Loucy (cell line): ENCODE measurements around the gene RNFT1.
"Not testable (repeated sequence)": the region's sequence is repeated elsewhere in the genome, so short reads cannot be mapped to it uniquely, and the experiment has no call there.

ENCODE experiments used
- EZH2phosphoT487 ChIP-seq: fragments of 200-600 bp; IDR thresholded peaks from 2 replicates; pipeline ENCODE4 v1.6.1; 2018; ENCODE audit warnings: antibody characterized with exemption, mild to moderate bottlenecking, moderate library complexity, borderline replicate concordance
- TF ChIP-seq, protein P1 (sequence below): fragments of 200-600 bp; sonication (generic); conservative IDR thresholded peaks from 2 replicates; pipeline ENCODE4 v1.5.1; 2014; ENCODE audit warnings: mild to moderate bottlenecking, antibody characterized with exemption, low read length

DNA sequence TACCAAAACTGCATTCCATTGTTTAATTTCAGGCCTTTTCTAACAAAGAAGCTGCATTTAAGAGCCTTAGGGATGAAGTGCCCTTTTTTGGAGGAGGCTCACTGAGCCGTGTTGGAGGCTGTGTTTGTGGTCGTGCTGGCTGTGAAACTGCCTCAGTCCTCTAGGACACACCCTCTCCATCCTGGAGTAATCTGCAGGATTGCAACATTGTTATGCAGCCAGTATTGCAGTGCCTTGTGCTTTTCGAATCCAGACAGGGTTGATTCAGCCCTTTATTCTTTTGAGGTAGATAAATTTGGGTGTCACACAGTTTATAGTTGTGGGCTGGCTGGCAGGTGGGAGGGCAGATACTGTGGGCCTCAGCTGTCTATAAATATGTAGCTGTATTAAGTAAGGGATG is 33.8 kb downstream of the RNFT1 start:
- TF ChIP-seq, protein P1, sequence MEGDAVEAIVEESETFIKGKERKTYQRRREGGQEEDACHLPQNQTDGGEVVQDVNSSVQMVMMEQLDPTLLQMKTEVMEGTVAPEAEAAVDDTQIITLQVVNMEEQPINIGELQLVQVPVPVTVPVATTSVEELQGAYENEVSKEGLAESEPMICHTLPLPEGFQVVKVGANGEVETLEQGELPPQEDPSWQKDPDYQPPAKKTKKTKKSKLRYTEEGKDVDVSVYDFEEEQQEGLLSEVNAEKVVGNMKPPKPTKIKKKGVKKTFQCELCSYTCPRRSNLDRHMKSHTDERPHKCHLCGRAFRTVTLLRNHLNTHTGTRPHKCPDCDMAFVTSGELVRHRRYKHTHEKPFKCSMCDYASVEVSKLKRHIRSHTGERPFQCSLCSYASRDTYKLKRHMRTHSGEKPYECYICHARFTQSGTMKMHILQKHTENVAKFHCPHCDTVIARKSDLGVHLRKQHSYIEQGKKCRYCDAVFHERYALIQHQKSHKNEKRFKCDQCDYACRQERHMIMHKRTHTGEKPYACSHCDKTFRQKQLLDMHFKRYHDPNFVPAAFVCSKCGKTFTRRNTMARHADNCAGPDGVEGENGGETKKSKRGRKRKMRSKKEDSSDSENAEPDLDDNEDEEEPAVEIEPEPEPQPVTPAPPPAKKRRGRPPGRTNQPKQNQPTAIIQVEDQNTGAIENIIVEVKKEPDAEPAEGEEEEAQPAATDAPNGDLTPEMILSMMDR: not testable (repeated sequence)
- TF ChIP-seq EZH2phosphoT487: not testable (repeated sequence)
